Neural crest cell (in vitro differentiated cells): Measurements from ENCODE around the gene EDEM3. TPM values are rescaled to one million over a fixed set of nuclear protein-coding genes. Genes with fewer than 3 reads are reported as not detected.

Source experiments
- DNase-seq: peaks from one replicate; pipeline ENCODE4 v3.0.0; 2021; ENCODE audit warnings: low read depth, mixed read lengths, low spot score
- H3K27ac Mint-ChIP-seq: one replicate; pipeline ENCODE4 v1.8.0; 2021; ENCODE audit warnings: mild to moderate bottlenecking, mixed read lengths; ENCODE audit not compliant: unreplicated experiment
- H3K27me3 Mint-ChIP-seq: 2 replicates; pipeline ENCODE4 v1.8.0; 2021; ENCODE audit warnings: low read depth, mild to moderate bottlenecking, mixed read lengths
- H3K36me3 Mint-ChIP-seq: 2 replicates; pipeline ENCODE4 v1.8.0; 2021; ENCODE audit warnings: low read depth, mild to moderate bottlenecking, mixed read lengths
- H3K4me1 Mint-ChIP-seq: 2 replicates; pipeline ENCODE4 v1.8.0; 2021; ENCODE audit warnings: mixed read lengths
- H3K4me3 Mint-ChIP-seq: one replicate; pipeline ENCODE4 v1.8.0; 2021; ENCODE audit warnings: mild to moderate bottlenecking, mixed read lengths
- H3K9me3 Mint-ChIP-seq: 2 replicates; pipeline ENCODE4 v1.8.0; 2021; ENCODE audit warnings: mixed read lengths
- CTCF ChIP-seq: fragments of 200-600 bp; sonication (generic); conservative IDR thresholded peaks from 2 replicates; pipeline ENCODE4 v1.5.0; 2021; ENCODE audit warnings: antibody characterized with exemption, mild to moderate bottlenecking
- total RNA-seq: library from RNA; stranded (reverse); gene quantifications from 2 replicates; pipeline ENCODE4 v1.2.1, GENCODE V29; 2021

The EDEM3 gene
- total RNA-seq, 1 donor from 2014 or later, result 19.8 TPM

- H3K4me1 Mint-ChIP-seq, result peaks cover 19% of the 10 kb centered on the region
- no peak for DNase-seq
- no peak overlapping the region for H3K27ac Mint-ChIP-seq
- TF ChIP-seq CTCF, result no peak
- H3K4me3 Mint-ChIP-seq, result no peak overlapping the region
- peaks cover 15% of the 10 kb centered on the region for H3K27me3 Mint-ChIP-seq
- no peaks in the 10 kb centered on the region for H3K9me3 Mint-ChIP-seq
- H3K36me3 Mint-ChIP-seq, result no peaks in the 10 kb centered on the region
These were observed 94.0 kb downstream of the EDEM3 start for GRCh38 chr1:184660462-184661191.

DNA sequence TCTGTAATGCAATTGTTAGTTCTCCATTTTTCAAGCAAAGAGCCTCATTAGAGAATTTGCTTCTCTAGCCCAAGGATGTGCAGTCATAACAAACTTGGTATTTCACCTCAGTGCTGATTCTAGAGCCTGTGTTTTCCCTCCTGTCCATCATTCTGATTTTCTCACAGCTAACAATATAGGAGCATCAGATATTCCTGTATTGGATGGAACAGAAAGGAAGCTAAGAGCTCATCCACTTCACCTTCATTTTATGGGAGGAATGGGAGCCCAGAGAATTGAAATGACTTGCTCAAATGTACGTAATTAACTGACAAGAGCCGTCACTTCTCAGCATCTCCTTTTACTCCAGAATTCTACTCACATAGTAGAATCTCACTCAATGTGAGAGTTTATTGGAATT lies 96.6 kb downstream of the EDEM3 start:
- Mint-ChIP-seq H3K4me1 (peaks cover 19% of the 10 kb centered on the region), H3K9me3 (peaks cover 4% of the 10 kb centered on the region), H3K4me3 (no peak overlapping the region), H3K36me3 (no peaks in the 10 kb centered on the region), H3K27me3 (no peaks in the 10 kb centered on the region), H3K27ac (no peak overlapping the region)
- DNase-seq, result no peak
- no peak for TF ChIP-seq CTCF

DNA sequence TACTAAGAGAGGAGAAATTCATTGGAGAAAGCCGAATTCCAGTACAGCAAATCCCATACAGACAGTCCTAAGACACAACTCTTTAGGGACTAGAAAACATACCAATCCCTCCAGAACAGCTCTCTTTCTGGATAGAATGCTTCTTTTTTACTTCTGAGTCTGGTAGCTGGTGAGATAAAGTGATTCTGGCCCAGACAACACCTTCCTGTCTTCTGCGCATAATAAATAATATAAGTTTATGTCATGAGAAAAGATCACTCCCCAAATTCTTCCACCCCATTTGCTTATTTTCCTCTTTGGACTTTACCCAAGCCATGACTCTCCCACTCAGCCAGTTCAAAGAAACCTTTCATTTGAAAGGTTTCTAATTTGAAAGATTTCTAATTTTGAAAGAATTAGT lies 98.4 kb downstream of the EDEM3 start:
- no peak overlapping the region for H3K27ac Mint-ChIP-seq
- DNase-seq, result no peak
- H3K27me3 Mint-ChIP-seq, result no peaks in the 10 kb centered on the region
- H3K9me3 Mint-ChIP-seq, result peaks cover 4% of the 10 kb centered on the region
- H3K4me1 Mint-ChIP-seq, result peaks cover 19% of the 10 kb centered on the region
- no peaks in the 10 kb centered on the region for H3K36me3 Mint-ChIP-seq
- TF ChIP-seq CTCF, result no peak
- no peak overlapping the region for H3K4me3 Mint-ChIP-seq

- no peak for DNase-seq
- no peak overlapping the region for H3K4me3 Mint-ChIP-seq
- H3K27me3 Mint-ChIP-seq, result no peaks in the 10 kb centered on the region
- TF ChIP-seq CTCF, result no peak
- H3K4me1 Mint-ChIP-seq, result peaks cover 19% of the 10 kb centered on the region
- peaks cover 4% of the 10 kb centered on the region for H3K9me3 Mint-ChIP-seq
- H3K27ac Mint-ChIP-seq, result no peak overlapping the region
- H3K36me3 Mint-ChIP-seq, result no peaks in the 10 kb centered on the region
These were observed 99.5 kb downstream of the EDEM3 start for GRCh38 chr1:184655185-184655584.

- Mint-ChIP-seq H3K4me3 (no peak overlapping the region), H3K9me3 (peaks cover 10% of the 10 kb centered on the region), H3K27ac (no peak overlapping the region), H3K36me3 (no peaks in the 10 kb centered on the region), H3K27me3 (no peaks in the 10 kb centered on the region), H3K4me1 (peaks cover 17% of the 10 kb centered on the region)
- no peak for TF ChIP-seq CTCF
- no peak for DNase-seq
These were observed 104.3 kb downstream of the EDEM3 start for GRCh38 chr1:184650177-184650866.
